Inferior parietal cortex (tissue), 1 donor: Measurements from ENCODE around the gene PARM1.

Experiments
- DNase-seq: peaks from one replicate; pipeline ENCODE4 v3.0.0-alpha.2; 2016; ENCODE audit errors: extremely low spot score

The PARM1 gene

GRCh38 chr4:74942251-74942917, 9.5 kb downstream of the PARM1 start:
- no peak for DNase-seq

DNA sequence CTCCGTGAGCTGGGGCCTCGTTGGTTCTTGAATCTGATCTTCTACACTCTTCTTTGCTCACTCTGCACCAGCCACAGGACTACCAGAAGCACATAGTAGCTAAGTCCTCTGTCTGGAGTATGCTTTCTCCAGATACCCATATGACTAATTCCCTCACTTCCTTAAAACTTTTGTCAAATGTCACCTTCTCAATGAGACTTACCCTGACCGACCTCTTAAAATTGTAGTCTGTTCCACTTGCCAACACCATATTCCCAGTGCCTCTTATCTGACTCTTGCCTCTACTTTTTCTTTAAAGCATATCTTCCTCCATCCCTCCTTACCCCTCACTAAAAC, 10.0 kb downstream of the PARM1 start:
- DNase-seq = no peak

DNA sequence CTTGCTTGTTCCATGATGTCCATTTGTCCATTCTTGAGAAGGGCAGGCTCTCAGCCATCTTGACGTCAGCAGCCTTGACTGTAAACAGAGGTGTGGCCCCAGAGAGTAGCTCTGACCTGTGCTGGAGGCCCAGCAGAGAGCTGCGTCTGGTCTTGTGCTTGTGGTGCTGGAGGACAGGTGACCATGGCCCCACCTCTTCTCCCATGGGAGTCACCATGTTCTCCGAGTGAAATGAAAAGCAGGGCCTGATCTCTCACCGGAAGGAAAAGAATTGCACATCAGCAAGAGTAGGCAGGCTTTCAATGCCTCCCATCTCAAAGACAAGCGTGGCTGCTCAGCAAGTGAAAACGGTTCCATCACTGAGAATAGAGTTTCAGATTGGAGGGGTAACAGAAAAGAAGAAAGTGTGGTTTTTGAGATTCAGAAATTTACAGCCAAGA, 11.5 kb downstream of the PARM1 start:
- DNase-seq = no peak

DNA sequence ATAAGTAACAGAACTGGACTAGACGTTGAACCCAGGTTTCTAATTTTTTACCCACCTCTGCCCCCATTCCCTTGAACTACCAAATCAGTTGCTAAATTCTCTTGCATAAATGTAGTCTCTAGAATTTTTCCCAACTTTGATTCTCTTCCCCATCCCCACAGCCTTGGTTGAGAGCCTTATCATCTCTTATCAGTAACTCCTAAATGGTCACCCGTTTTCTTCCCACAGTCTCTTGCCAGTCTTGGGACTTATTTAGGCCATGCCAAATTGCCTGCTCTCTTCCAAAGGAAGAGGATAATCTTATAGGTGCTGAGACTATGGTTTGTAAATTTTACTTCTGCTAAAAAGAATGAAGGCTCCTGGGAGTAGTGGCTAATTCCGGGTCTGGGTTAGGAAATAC, 13.3 kb downstream of the PARM1 start:
- no peak for DNase-seq

GRCh38 chr4:74947798-74948197, 14.9 kb downstream of the PARM1 start:
- no peak for DNase-seq

DNA sequence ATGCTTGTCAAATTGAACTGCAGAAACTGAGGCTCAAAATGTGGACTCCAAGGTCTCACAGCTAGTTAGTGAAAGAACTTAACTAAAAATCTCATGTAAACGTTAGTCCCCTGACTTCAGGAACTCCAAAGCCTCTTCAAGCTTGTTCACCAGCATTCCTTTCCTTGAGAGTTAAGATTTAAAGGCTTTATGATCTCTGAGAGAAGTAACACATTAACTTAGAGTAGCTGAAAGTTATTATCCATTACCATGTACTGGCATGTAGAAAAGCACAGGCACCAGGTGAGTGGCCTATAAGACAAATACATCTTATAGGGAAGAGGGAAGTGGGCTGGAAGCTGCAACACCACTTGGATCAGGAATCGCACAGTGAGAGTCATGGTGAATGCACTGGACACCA, 15.3 kb downstream of the PARM1 start:
- no peak for DNase-seq

DNA sequence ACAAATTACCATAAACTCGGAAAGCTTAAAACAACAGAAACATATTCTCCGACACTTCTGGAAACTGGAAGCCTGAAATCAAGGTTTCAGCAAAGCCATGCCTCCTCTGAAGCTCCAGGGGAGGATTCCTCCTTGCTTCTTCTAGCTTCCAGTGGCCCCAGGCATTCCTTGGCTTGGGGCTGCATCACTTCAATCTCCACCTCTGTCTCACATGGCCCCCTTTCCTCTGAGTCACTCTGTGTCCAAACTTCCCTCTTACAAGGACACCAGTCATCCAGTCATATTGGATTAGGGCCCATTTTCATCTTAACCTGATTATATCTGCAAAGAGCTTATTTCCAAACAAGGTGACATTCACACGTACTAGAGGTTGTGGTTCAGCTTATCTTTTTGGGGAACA, 17.3 kb downstream of the PARM1 start:
- DNase-seq = no peak

DNA sequence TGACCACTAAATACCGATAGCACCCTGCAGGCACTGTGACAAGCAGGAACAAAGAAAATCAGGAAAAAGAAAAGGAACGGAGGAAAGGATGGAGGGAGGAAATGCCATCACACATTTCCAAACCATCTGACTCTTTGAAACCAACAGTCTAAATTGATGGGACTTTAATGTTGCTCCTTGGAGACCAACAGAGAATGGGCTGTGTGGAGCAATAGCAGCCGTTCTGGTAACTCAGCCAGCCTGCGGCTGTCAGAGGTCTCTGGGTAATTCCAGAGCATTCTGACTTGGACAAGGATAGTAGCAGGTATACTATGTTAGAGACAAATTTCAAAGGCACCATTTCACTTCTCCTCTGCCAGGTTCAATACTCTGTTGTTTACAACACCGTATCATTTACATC, 18.0 kb downstream of the PARM1 start:
- DNase-seq = no peak

- DNase-seq = no peak
These were observed 20.7 kb downstream of the PARM1 start for GRCh38 chr4:74953647-74954046.

DNA sequence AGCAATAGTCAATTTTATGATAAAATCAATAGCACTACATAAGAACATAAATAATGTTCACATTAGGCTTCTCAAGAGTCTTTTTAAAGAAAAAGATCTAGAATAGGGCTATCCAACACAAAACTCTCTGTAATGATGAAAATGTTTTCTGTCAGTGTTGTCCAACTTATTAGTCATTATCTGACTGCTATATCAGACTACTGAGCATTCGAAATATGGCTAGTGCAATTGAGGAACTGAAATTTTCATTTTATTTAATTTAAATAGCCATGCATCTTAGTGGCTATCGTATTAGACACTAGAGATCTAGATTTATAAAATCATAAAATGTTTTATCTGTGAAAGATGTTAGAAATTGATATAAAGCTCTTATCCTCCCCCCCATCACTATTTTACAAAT, 26.0 kb downstream of the PARM1 start:
- no peak for DNase-seq

DNA sequence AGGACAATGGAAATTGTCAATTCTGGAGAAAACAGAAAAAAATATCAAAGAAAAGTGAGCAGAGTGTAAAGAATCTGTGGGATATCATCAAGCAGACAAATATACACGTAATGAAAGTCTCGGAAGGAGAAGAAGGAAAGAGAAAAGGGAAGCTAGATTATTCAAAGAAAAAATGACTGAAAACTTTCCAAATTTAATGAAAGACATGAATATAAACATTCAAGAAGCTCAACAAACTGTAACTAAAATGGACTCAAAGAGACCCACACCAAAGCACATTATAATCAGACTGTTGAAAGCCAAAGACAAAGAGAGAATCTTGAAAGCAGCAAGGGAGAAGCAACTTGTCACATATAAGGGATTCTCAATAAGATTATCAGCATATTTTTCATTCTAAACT, 28.3 kb downstream of the PARM1 start:
- no peak for DNase-seq

- no peak for DNase-seq
These were observed 29.7 kb downstream of the PARM1 start for GRCh38 chr4:74962584-74962983.

DNA sequence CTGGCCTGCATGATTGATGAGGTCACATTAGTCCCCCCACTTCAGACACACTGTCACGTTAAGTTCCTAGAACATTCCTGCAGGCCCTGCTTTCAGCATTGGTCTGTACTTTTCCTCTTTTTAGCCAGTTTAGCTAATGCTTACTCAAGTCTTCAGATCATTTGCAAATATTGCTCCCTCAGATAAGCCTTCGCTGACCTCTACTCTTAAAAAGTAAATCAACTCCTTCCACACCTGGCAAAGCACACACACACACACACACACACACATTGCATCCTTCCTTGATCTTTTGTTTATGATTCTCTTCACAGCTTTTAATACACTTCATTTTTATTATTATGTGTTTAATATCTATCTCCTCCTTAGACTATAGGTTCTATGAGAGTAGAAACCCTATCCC, 31.4 kb downstream of the PARM1 start:
- DNase-seq = no peak

- DNase-seq = no peak
These were observed 34.4 kb downstream of the PARM1 start for GRCh38 chr4:74967324-74967723.

DNA sequence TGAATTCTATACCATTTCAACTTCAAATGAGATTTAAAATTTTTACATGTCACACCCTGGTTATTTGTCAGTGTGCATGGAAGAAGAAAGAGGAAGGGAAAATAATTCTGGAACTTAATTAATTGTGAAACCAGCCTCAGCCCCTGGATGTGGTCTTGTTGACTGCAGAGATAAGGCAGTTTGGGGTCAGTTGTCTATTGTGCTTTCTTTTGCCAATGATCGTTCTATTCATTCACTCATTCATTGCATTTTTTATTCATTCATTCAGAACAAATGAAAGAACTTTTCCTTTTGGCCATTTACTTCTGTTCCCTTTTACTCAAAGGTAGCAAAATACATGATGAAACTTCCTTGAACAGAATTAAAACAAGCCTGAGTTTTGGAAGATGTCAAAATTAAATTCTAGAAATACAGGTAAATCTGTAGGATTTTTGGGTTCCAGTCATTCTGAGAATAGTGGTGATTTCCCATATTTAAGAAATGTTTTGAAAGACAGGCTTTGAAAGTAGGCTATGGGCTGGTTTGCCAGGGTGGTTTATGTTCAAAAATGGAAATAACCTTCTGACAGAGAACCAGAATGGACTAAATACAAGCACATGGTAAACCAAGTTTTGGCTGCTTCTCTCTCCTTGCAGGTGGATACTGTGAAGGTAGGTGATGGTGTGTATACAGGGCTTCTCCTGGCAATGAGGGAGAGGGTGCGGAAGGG, 35.7 kb downstream of the PARM1 start:
- DNase-seq = no peak

- no peak for DNase-seq
These were observed 36.9 kb downstream of the PARM1 start for GRCh38 chr4:74969507-74970474.

- DNase-seq = no peak
These were observed 37.7 kb downstream of the PARM1 start for GRCh38 chr4:74970577-74970976.

DNA sequence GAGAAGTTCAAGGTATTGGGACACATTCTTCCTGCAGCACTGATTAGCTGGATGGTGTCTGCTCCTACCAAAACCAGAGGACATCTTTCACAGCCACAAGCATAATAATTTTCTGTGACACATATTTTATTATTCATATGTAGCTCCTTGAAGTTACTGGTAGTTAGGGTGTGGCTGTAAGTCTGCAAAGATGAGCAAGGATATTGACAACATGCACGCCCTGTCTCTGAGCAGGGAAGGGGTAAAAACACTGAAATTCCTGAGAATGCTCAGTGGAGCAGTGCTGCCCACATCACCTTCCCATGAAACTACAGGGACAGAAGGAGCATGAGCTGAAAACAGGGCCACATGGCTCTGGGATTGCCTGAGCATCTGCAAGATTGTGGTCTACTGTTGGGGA, 38.9 kb downstream of the PARM1 start:
- no peak for DNase-seq

DNA sequence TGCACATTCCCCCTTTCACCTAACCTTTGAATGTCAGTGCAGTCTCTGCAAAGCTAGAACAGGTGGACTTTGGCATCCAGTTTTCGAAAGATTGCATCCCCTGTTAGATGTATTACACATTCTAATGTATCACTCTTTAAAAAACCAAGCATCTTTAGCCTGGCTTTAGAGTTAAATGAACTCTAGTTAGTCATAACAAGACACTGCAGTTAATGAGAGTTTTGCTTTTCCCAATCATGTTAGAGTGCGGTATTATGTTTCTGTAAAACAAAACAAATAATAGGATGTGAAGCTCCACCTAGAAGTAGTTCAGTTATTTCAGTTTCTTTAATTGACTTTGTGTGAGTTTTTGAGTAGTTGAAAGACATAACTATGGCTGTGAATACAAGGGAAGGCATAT, 42.2 kb downstream of the PARM1 start:
- DNase-seq = no peak

GRCh38 chr4:74975848-74976824, 43.2 kb downstream of the PARM1 start:
- DNase-seq = no peak

- DNase-seq = no peak
These were observed 49.8 kb downstream of the PARM1 start for GRCh38 chr4:74982546-74983252.
